ENCODE data around the gene HINFP.

DNA sequence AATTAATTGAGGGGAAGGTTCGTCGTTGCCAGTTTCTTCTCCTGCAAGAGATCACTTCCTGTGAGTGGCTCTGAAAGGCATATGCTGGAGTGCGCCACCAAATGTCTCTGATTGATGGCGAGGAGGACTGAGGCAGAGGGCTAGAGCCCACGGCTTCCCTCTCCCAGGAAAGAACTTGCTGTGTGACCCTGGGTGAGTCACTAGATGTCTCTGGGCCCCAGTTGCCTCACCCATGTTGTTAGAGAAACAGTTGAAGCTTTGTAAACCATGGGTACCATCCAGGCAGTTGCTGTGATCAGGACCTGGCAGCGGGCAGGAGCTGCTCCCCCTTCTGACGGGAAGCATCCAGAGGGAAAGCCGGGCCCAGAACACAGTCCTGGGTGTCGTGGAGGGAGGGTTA, 30.7 kb downstream of the HINFP start:
- no peak for TF ChIP-seq POLR2A (IDR thresholded peaks at IDR 0.05)
- no peak for TF ChIP-seq CTCF (IDR thresholded peaks at IDR 0.05)
- TF ChIP-seq POLR2AphosphoS5 (IDR thresholded peaks at IDR 0.05), result no peak

Measured in prostate gland (tissue), 2 donors.